Activated CD4-positive, CD25-positive, alpha-beta regulatory T cell treated with anti-CD3 and anti-CD28 coated beads, Interleukin-2, amount 50 U/mL, for 72 hours (primary cell): ENCODE results near the gene APOL1.
"Not testable (repeated sequence)": the region's sequence is repeated elsewhere in the genome, so short reads cannot be mapped to it uniquely, and the experiment has no call there.

Experiments
- DNase-seq: peaks from one replicate; pipeline ENCODE4 v3.0.0; 2021

APOL1 gene

GRCh38 chr22:36226189-36226588 lies 26.7 kb upstream of the APOL1 start:
- DNase-seq, result no peak

GRCh38 chr22:36227396-36227795 lies 25.5 kb upstream of the APOL1 start:
- no peak for DNase-seq

DNA sequence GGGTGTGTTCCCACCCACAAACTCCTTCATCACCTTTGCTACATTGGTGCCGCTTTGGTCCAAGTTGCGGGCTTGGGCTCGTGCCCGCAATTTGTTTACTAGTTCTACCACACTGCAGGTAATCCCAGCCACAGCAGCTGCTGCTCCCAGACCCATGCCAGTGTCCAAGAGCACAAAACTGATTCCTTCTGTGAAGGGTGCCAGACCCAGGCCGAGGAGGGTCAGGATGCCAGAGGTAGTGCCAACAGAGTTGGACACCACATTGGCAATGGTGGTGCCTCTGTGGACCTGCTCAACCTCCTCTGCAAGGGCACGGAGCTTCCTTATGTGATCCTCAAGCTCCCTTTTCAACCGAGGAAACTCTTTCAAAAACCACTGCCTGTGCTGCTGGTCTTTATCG lies 25.1 kb upstream of the APOL1 start:
- no peak for DNase-seq

GRCh38 chr22:36228369-36228768 lies 24.6 kb upstream of the APOL1 start:
- DNase-seq, result not testable (repeated sequence)

DNA sequence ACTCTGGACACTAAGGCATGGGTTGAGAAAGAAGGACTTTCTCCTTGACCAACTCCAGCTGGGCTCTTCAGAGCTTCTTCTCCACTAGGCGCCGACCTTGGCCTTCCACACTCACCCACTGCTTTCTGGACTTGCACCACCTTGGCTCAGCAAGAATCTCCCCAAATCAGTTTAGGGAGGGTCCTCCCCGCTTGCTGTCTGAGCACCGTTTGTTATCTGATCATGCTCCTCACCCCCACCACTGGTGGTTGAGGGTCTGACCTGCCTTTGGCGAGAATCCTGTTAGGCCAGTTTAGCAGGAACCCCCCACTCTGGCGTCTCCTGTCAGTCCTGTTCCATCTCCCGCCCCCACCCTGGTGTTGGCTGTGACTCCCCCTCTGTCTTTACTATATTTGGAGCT lies 24.0 kb upstream of the APOL1 start:
- DNase-seq, result no peak

DNA sequence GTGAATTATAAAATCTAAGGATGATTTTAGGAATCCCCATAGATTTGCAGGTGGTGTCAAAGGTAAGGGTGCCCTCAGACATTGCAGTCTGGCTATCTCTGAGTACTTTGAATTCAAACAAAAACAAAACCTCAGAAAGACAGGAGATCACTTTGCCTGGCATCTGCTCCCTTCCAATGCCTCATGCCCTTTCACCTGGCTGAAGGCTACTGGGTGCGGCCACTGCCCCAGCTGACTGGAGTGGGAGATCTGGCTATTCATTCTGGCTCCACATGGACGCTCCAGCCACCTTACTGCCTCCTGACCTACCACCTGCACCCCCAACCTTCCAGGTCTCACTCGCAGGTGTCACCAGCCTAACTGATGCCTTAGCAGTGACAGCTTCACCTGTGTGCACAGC lies 23.3 kb upstream of the APOL1 start:
- not testable (repeated sequence) for DNase-seq

DNA sequence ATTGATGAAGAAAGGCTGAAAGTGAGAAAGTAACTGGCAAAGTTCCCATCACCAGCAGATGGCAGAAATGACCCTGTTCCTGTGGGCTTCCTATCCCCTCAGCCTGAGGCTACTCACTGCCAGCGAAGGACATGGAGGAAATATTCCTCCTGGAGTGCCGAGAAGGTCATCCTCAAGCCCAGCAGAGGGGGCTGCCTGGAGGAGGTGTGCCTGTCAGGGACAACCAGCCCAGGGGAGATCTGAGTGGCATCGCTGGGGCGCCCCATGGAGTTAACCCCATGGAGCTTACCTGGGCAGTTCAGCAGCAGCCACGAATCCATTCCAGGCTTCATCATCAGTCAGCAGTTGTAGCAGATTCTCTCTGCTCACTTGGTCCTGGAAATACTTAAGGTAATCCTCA lies 21.9 kb upstream of the APOL1 start:
- not testable (repeated sequence) for DNase-seq

DNA sequence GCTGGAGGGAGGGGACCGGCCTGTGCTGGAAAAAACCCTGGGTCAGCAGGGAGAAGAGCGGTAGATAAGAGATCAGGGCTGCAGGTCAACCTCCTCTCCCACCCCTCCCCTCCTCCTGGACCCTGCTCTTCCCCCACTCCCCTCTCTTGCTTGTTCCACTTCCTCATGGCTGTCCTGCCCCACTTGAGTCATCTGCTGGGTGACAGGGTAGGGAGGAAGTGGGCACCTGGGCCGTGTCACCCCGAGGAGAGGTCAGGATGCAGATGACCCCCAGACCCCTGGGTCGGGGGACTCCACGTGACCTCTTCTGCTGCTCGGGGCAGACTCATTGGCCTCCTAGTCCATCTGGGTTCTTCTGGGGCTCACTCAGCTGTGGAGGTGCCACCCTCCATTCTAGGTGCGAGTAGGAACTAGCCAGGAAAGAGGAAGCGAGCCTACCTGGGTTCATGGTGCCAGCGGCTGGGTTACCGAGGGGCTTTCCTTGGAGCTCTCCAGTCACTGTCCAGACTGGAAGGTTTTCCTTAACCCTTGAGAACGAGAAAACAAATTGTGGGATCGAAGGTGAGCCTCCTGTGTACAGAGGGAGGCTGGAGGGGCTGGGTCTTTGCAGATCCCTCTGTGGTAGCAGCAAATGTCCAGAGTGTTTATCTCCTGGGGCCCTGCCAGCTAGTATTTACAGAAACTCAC lies 20.1 kb upstream of the APOL1 start:
- DNase-seq, result no peak

- no peak for DNase-seq
These were observed 19.1 kb upstream of the APOL1 start for GRCh38 chr22:36233796-36234195.

DNA sequence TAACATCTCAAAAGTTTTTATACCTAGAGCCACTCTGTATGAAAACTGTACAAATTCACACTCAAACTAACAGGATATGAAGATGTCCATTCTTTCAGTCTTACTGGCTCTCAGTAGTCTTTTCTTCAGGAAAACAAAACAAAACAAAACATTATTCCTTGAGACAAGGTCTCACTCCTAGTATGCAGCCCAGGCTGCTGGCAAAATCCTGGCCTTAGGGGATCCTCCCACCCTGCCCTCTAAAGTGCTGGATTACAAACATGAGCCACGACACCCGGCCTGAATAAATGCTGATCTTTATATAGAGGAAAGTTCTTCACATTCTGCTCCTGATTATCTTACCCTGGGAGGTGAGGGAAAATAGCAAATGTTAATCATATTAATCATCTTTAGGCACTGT lies 18.7 kb upstream of the APOL1 start:
- no peak for DNase-seq

GRCh38 chr22:36234919-36235318 lies 18.0 kb upstream of the APOL1 start:
- DNase-seq, result no peak

DNA sequence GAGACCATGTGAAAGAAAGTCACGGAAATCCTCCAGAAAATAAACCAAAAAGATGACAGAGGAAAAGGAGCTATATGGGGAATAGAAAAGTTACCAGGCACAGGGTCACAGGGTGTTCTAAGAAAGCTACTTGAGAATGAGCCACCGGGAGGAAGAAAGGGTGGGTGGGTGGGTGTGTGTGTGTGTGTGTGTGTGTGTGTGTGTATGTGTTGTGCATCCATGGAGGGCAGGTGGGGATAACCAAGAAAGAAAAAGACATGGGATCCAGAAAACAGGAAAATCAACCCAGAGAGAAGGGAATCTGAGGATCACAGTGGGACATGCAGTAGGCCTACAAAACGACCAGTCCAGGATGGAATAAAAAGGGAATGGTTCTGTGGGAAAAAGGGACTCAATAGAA lies 17.3 kb upstream of the APOL1 start:
- no peak for DNase-seq

DNA sequence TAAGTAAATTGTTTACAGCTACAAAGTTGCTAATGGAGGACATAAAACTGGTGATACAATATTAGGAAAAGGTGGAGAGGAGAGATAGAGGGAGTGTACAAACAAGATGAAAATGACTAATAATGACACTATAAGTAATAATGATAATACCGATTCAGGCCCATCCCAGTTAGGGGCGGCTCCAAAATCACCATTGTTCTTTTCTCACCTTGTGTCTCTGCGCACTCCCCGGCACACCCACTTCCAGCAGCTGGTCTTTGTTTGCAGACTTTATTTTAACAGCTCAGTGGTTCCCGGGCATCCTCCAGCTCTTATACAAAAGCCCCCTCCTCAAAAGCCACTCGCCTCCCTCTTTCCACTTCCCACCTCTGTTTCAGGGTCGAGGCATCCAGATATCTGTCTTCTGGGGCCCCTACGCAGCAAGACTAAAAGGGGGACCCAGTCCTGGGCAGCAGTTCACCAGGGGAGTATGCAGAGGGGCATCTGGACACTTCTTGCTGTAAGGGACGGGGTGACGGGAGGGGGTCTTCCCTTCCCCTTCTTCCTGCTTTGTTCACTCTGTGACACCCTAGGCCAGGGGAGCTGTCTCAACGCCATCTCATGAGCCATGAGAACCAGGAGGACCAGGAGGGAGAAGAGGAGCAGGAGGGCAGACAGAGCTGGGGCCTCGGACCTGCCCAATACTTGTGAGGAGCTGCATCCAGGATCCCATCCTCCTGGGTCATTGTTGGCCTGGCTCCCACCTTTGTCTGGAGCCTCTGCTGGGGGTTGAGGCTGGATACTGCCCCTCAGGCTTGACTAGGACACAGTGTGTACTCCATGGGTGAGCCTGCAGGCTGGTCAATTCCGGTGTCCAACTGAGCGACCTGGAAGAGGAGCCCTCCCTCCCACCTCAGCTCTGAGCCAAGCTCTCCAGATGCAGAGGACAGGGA lies 16.3 kb upstream of the APOL1 start:
- no peak for DNase-seq

DNA sequence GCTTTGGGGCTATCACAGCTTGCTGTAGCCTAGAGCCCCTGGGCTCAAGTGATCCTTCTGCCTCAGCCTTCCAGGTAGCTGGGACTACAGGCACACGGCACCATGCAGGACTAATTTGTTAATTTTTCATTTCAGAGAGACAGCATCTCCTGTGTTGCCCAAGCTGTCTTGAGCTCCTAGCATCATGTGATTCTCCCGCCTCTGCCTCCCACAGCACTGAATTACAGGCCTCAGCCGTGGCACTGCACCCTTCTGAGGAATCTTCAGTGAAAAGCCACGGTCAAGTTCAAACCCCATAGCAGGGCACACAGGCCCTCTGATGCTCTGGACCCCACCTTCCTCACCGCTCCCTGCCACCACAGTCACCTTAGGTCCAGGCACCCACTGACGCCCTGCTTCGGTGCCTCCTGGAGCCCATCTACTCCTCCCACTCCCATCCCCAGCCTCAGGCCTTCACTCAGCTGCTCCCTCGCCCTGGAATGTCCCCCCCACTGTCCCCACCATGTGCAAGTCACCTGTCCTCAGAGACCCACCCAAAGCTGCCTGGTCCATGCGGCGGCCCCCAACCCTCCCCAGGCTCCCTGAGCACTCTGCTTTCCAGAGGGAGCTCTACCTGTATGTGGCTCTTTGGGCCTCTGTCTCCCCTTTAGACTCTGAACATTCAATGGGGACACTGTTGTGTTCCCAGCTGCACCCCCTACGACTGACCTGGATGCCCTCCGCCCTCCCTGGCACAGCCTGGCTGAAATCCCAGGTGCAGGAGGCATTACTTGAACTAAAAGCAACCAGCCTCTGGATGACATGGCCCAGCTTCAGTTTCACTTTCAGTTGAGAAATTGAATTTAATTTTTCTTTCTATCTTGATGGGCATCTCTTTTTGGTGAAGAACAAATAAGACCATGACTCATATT lies 15.2 kb upstream of the APOL1 start:
- no peak for DNase-seq

DNA sequence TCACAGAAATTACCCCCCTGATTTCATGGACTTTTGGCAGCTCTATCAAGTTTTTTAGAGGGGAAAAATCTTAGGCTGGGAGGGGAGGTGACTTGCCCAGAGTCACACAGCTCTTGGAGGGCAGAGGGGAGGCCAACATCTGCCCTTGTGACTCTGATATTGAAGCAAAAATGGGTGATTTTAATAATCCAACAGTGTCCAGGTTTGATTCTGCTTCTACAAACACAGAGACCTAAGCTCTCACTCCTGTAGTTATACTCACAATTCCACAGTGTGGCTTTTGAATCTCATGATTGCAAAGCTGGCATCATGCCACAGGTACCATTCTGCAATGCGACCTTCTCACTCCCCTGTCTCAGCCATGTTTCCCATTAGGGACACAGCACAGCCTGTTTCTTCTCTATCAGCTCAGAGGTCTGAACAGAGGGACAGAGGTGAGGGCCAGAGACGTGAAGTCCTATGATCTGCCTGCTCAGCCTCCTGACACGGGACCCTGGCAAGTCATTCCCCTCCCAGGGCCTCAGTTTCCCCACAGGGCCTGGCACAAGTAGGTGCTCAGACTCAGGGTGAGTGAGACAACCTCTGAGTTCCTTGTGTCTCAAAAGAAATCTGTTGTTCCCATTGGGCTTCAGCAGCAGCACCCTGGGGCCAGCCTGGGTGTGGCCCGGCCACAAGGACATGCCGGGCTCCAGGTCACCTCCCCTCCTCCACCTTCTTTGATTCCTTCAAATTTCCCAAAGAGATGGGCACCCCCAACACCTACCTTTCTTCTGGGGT lies 14.4 kb upstream of the APOL1 start:
- DNase-seq, result no peak

DNA sequence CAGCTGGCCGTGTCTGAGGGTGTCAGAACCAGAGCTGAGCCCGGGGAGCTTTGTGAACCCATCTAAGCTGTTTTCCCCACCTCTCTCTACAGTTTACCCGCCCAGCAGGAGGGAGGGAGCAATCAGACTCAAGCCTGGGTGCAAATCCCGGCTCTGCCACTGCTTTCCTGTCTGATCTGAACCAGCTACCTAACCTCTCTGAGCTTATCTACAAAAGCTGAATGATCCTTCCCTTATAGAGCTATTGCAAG lies 13.9 kb upstream of the APOL1 start:
- no peak for DNase-seq

- peak; percentile 74 for DNase-seq
These were observed 13.3 kb upstream of the APOL1 start, which contains the start of gene APOL2 for GRCh38 chr22:36239401-36240171. APOL2 (minus strand) TSS chr22:36239527; CDS start chr22:36233162, 6,365 bp downstream.

GRCh38 chr22:36243986-36244385 lies 8.9 kb upstream of the APOL1 start:
- no peak for DNase-seq

DNA sequence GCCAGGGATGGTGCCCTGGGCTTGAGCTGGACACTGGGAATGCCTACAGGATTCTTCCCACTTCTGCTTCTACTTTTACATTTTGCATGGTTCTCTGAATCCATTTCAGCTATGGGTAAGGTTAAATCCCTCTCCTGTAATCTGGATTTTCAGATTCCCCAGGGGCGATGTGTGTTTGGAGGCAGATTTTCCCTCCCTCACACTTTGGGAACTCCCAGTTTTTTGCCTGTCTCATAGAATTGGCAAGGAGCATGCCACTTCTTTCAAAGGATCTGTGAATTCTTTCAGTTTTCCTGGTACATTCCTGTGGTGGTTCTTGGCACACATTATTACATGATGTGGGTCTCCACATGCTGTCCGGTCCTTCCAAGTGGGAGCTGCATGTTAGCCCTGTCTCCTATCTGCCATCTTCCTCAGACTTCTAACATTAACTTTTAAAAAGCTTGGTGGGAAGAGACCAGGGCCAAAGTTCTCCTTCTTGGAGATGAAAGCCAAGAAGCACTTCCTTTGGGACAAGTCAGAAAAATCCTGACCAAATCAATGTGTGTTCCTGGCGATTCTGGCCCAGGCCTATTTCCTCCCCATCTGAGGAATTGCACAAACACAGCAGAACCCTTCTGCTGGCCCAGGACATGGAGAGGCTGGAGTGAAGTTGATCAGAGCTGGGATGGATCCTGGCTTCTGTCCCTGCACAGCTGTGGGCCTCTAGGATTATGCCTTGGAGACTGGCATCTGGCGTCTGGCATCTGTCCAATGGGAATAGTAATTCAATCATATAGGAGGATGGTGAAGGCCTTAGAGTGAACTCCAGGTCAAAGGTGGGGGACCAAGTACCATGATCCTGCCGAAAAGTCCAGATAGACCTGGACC lies 8.2 kb upstream of the APOL1 start:
- DNase-seq, result no peak

DNA sequence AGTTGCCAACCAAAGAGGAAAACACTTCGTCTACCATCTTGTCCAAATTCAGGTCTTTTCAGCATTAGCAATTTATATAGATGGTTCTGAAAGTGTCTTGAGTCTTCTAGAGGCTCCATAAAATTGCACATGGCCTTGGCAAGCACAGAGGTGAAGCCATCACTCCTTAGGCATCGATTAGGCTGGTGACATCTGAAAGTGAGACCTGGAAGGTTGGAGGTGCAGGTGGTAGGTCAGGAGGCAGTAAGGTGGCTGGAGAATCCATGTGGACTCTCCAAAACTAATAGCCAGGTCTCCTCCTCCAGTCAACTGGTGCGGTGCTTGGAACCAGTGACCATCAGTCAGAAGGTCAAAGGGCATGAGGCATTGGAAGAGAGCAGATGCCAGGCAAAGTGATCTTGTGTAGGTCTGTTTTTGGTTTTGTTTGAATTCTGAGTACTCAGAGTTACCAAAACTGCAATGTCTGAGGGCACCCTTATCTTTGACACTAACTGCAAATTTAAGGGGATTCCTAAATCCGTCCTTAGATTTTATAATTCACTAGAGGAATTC lies 7.1 kb upstream of the APOL1 start:
- no peak for DNase-seq
